ENCODE data around the gene ACKR2.

- peak; percentile 91 to 97 (median 94) for TF ChIP-seq CTCF (IDR thresholded peaks at IDR 0.05)
- no peak for TF ChIP-seq POLR2A (IDR thresholded peaks at IDR 0.05)
- peak; percentile 23 to 65 for TF ChIP-seq POLR2AphosphoS5 (IDR thresholded peaks at IDR 0.05; ENCODE audit: insufficient read depth in 1 of 2, low read depth in 1 of 2)
Measured at GRCh38 chr3:42880601-42881451, 71.6 kb downstream of the ACKR2 start.
